Gastroesophageal sphincter (tissue), 3 donors: ENCODE results near the gene IMMT.

Experiments used
- CTCF ChIP-seq, 4 experiments: fragments of 200-600 bp in 2 of 4; fragments of 450-650 bp in 2 of 4; sonication (generic) in 1 of 4; IDR thresholded peaks; one replicate each; pipeline ENCODE4 v1.5.1; 2017 to 2019; ENCODE audit warnings: antibody characterized with exemption in 4 of 4, mild to moderate bottlenecking in 2 of 4, moderate library complexity in 2 of 4
- POLR2A ChIP-seq, 2 donors: fragments of 450-650 bp; IDR thresholded peaks; one replicate each; pipeline ENCODE4 v1.6.1; 2017; ENCODE audit warnings: antibody characterized with exemption in 2 of 2, mild to moderate bottlenecking in 2 of 2, moderate library complexity in 1 of 2

- TF ChIP-seq POLR2A (IDR thresholded peaks at IDR 0.05): no peak
- no peak for TF ChIP-seq CTCF (IDR thresholded peaks at IDR 0.05)
Measured at GRCh38 chr2:86123328-86123925, 71.8 kb downstream of the IMMT start.
